HL-60 (cell line): ENCODE results near the gene NUTM2A.
"Not testable (repeated sequence)": the region's sequence is repeated elsewhere in the genome, so short reads cannot be mapped to it uniquely, and the experiment has no call there.

Experiments
- CTCF ChIP-seq: IDR thresholded peaks from one replicate; pipeline ENCODE4 v1.5.1; 2011; ENCODE audit warnings: low read length, control low read depth, inconsistent platforms; ENCODE audit not compliant: insufficient read depth
- GABPA ChIP-seq: IDR thresholded peaks from 2 replicates; pipeline ENCODE4 v1.6.1; 2012; ENCODE audit warnings: low read depth
- POLR2AphosphoS5 ChIP-seq: IDR thresholded peaks from 2 replicates; pipeline ENCODE4 v1.6.1; 2012; ENCODE audit warnings: low read depth
- REST ChIP-seq: IDR thresholded peaks from 2 replicates; pipeline ENCODE4 v1.6.1; 2012; ENCODE audit warnings: low read depth; ENCODE audit not compliant: insufficient replicate concordance
- SPI1 ChIP-seq: IDR thresholded peaks from 2 replicates; pipeline ENCODE4 v1.6.1; 2012; ENCODE audit warnings: low read depth, mild to moderate bottlenecking, borderline replicate concordance

- TF ChIP-seq POLR2AphosphoS5, CTCF, REST, GABPA, SPI1: not testable (repeated sequence)
These were observed 3.0 kb downstream of the NUTM2A start for GRCh38 chr10:87228247-87228646.
